Suppressor macrophage treated with lipopolysaccharide for 4 hours (primary cell): Measurements from ENCODE around the gene TEX19.
"Not testable (repeated sequence)": the region's sequence is repeated elsewhere in the genome, so short reads cannot be mapped to it uniquely, and the experiment has no call there.

Experiments
- DNase-seq: peaks from one replicate; pipeline ENCODE4 v3.0.0-alpha.2; 2020

Gene TEX19

DNA sequence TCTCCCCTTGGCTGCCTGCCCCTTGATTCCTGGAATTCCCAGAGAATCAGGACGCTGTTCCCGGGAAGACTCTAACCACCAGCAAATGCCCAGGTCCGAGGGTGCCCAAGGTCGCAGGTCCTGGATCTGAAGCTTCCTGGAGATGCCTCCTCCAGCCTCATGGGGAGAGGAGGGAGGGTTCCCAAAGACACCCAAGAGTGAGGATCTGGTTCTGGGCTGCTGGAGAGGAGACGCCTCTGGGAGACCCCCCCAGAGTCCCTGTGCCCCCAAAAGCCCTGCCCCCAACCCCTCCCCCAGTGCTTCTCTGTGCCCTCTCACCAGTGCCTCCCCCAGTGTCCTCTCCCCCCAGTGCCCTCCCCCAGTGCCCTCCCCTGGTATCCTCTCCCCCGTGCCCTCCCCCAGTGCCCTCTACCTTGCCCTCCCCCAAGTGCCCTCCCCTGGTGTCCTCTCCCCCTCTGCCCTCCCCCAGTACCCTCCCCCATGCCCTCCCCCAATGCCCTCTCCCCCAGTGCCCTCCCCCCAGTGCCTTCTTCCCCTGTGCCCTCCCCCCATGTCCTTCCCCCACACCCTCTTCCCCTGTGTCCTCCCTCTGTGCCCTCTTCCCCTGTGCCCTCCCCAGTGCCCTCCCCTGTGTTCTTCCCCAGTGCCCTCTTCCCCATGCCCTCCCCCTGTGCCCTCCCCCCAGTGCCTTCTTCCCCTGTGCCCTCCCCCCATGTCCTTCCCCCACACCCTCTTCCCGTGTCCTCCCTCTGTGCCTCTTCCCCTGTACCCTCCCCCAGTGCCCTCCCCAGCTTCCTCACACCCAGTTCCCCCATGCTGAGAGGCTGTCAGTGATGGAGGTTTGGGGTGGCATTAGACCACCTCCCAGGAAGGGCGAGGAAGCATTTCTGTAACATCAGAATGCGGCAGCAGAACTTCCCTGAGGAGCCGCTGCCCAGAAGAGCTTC lies 19.1 kb upstream of the TEX19 start:
- DNase-seq, result no peak

DNA sequence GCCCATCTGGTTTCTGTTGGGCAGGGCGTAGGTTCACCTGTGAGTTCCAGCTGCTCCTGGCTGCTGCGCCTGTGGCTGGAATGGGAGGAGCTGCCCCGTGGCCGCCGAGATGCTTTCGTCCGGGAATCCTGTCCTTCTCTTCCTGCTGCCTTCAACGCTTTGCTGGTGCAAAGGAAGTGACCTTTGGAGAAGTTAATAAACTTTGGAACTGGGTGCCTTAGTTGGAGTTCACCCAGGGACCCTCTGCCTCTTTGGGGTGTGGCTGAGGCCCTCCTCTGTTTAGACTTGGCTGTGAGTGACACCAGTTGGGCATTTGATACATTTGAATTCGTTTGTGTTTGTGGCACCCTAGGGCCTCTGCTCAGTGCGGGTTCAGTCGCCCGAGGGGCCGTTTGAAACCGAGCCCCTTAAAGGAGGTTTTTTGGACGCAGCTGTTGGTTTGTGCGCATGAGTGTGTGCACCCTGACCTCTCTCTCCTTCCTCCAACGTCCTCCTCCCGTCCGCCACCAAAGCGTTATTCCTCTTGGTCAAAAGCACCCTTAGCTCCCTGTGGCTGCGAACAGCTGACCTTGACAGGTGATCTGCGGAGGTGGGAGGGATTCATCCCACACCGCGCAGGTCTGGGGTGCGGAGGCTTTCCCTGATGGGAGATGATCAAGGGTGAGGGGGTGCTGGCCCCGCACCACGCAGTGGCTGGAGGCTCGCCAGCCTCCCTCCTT lies 16.5 kb upstream of the TEX19 start:
- no peak for DNase-seq

- no peak for DNase-seq
These were observed 15.5 kb upstream of the TEX19 start for GRCh38 chr17:82343560-82343959.

- no peak for DNase-seq
These were observed 14.7 kb upstream of the TEX19 start for GRCh38 chr17:82344175-82344907.

DNA sequence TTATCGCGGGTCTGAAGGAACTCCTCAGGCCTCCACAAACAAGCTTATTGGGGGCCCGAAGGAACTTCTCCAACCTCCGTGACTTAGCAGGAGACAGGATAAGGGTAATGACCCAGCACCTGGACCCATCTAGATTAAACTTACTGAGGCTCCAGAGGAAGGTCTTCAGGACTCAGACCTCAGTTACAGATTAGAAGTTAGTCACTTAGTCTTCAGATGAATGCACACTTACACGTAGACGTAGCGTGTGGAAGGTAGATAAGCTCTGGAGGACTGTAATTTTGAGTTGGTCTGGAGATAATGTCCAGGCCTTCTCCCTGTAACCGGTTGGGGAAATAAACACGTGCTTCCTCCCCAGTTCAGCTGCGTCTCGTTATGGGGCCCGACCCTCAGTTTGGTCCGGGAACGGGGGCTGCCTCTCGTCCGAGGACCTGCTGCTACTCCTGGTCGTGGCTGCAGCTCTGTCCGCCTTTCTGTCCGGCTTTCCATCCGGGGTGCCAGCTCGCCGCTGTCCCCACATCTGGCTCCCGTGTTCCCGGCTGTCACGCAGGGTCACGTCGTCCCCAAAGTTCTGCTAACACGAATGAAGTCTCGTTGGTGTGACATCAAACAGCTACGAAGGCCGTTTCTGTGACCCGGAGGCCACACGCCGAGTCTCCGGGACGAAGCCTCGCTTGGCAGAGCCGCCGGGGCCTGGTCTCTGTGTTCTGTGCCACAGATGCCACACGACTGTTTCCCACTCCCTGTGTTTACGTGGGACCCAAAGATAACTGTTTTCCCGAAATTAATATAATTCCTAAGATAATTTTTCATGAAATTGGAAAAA lies 13.7 kb upstream of the TEX19 start:
- DNase-seq, result no peak

- DNase-seq, result no peak
These were observed 12.4 kb upstream of the TEX19 start for GRCh38 chr17:82346342-82347300.

GRCh38 chr17:82347994-82348393 lies 11.1 kb upstream of the TEX19 start:
- DNase-seq, result not testable (repeated sequence)

- no peak for DNase-seq
These were observed 10.6 kb upstream of the TEX19 start for GRCh38 chr17:82348434-82348833.

- DNase-seq, result no peak
These were observed 10.2 kb upstream of the TEX19 start for GRCh38 chr17:82348866-82349265.

GRCh38 chr17:82349287-82349701 lies 9.8 kb upstream of the TEX19 start:
- DNase-seq, result no peak

- peak; percentile 42 for DNase-seq
These were observed 8.6 kb upstream of the TEX19 start for GRCh38 chr17:82350182-82351030.

DNA sequence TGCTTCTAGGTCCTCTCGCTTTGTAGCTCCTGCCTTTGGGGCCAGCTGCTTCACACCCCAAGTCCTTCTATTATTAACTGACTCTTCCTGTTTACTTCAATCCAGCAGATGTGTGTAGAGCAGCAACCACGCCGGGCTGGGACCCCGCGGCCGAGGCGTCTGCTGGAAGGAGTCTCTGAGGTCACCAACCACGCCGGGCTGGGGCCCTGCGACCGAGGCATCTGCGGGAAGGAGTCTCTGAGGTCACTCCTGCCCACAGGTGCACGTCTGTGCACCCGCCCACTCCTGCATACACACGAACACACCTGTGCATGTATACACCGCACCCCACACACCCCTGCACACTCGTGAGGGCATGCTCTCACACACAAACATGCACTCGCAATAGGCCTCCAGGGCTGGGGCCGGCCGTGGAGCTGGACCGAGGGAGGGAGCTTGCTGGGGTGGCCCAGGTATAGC lies 7.8 kb upstream of the TEX19 start:
- DNase-seq, result no peak

DNA sequence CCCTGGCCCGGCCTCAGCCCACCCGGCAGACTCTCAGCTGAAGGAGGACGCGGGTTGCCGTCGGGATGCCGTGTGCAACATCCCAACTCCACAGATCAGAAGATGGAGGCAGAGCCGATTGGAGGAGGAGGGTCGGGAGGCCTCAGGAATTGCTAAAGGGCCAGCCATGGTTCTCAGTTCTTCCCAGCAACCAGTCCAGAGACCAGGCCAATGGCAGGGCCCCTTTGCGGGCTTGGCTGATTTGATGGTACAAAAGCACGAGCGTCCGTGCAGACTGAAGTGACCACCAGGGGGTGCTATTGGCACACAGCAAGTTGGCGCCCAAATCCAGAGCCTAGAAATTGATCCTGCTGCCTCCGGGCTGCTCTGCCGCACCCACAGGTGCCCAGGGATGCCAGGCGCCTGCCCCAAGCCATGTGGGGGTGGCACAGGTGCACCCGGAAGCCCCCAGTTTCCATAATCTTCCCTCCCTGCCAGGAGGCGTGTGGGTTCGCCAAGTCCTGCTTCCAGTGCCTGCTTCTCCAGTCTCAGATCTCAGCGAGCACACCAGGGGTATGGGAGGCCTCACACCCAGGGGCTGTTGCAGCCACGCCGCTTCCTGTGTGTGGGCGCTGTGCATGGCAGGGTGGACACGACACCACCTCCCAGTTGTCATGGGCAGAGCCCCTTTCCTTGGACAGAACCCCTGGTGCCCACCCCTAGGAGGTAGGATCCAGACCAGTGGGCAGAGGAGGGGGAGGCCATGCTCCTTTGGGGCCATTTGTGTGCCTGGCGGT lies 7.1 kb upstream of the TEX19 start:
- peak; percentile 93 for DNase-seq

DNA sequence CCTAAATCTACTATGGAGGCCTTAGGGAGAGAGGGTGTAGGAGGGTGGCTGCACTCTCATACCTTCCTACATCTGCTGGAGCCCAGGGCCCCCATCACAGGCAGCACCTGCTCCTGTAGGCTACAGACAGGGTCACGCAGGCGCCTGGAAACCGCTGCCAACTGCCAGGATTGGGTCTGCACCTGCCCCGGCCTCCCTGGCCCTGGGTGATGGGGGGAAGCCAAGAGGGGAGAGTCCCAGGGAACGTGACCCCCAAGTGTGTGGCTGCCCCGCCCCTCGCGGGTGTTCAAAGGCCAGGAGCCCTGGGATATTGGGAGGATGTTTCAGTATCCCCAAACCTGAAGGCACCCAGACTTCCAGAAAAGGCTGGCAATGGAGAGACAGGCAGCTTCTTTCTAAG lies 5.6 kb upstream of the TEX19 start:
- DNase-seq, result no peak

- DNase-seq, result no peak
These were observed 4.2 kb upstream of the TEX19 start for GRCh38 chr17:82354804-82355308.

DNA sequence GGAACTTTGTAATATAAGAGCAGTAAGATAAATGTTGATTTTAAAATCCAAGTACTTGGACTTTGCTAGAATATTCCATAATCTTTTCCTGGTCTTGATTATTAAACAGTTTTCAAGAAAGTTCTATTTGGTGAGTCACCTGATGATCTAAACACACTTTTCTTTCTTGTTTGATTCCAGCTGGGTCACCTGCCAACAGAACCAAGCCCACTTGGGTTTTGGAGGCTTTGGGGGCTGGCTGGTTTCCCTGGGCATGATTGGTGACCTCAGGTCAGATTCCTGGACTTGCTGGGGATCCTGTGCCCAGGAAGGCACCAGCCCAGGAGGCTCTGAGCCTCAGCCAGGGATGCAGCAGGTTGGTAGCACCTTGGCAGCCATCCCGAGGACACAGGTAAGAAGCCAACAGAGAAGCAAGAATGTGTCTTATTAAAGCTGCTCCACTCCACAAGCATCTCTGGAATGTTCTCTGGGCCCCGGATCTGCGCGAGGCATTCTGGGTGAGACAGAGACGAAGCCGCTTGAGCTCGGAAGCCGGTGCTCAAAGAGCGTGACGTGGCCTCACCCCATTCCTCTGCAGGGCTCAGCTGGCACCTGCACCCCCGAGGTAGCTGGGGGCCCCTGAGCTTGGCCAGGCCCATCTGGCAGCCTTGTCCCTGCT lies 3.1 kb upstream of the TEX19 start:
- DNase-seq, result no peak

- no peak for DNase-seq
These were observed 2.1 kb upstream of the TEX19 start for GRCh38 chr17:82356845-82357355.

- no peak for DNase-seq
These were observed 1.7 kb upstream of the TEX19 start for GRCh38 chr17:82357394-82357793.
